DOHH2 (cell line): ENCODE measurements around the gene C15orf62.

Experiments
- CTCF ChIP-seq: fragments of 200-600 bp; sonication (generic); IDR thresholded peaks from one replicate; pipeline ENCODE4 v1.5.1; 2014; ENCODE audit warnings: antibody characterized with exemption, mild to moderate bottlenecking, low read depth, low read length; ENCODE audit not compliant: poor library complexity, severe bottlenecking
- EZH2phosphoT487 ChIP-seq: fragments of 200-600 bp; sonication (generic); IDR thresholded peaks from 2 replicates; pipeline ENCODE4 v1.6.1; 2017; ENCODE audit warnings: borderline replicate concordance, mild to moderate bottlenecking, antibody characterized with exemption, low read length, moderate library complexity, mixed read lengths

- TF ChIP-seq CTCF (no peak), EZH2phosphoT487 (no peak)
Measured at GRCh38 chr15:40819048-40819447, 49.3 kb downstream of the C15orf62 start.
